Nephron progenitor cell (in vitro differentiated cells): ENCODE results near the gene PTPRQ.

Experiments used
- DNase-seq: peaks from one replicate; pipeline ENCODE4 v3.0.0; 2021
- H3K27ac Mint-ChIP-seq: 2 replicates; pipeline ENCODE4 v1.8.0; 2021; ENCODE audit warnings: mild to moderate bottlenecking, moderate library complexity, mixed read lengths
- H3K27me3 Mint-ChIP-seq: 2 replicates; pipeline ENCODE4 v1.8.0; 2021; ENCODE audit warnings: mild to moderate bottlenecking, low read depth, mixed read lengths; ENCODE audit not compliant: poor library complexity
- H3K36me3 Mint-ChIP-seq: 2 replicates; pipeline ENCODE4 v1.8.0; 2021; ENCODE audit warnings: low read depth, mixed read lengths
- H3K4me1 Mint-ChIP-seq: 2 replicates; pipeline ENCODE4 v1.8.0; 2021; ENCODE audit warnings: mixed read lengths
- H3K4me3 Mint-ChIP-seq: 2 replicates; pipeline ENCODE4 v1.8.0; 2021; ENCODE audit warnings: mild to moderate bottlenecking, moderate library complexity, mixed read lengths
- H3K9me3 Mint-ChIP-seq: 2 replicates; pipeline ENCODE4 v1.8.0; 2021; ENCODE audit warnings: mild to moderate bottlenecking, moderate library complexity, mixed read lengths
- CTCF ChIP-seq: fragments of 200-600 bp; sonication (generic); IDR thresholded peaks from 2 replicates; pipeline ENCODE4 v1.5.0; 2021; ENCODE audit warnings: antibody characterized with exemption

The PTPRQ gene

GRCh38 chr12:80484746-80485145, 40.7 kb downstream of the PTPRQ start:
- no peak for TF ChIP-seq CTCF
- Mint-ChIP-seq H3K27ac (no peak overlapping the region), H3K9me3 (no peaks in the 10 kb centered on the region), H3K4me3 (no peak overlapping the region), H3K36me3 (no peaks in the 10 kb centered on the region), H3K27me3 (no peaks in the 10 kb centered on the region), H3K4me1 (no peaks in the 10 kb centered on the region)
- no peak for DNase-seq

DNA sequence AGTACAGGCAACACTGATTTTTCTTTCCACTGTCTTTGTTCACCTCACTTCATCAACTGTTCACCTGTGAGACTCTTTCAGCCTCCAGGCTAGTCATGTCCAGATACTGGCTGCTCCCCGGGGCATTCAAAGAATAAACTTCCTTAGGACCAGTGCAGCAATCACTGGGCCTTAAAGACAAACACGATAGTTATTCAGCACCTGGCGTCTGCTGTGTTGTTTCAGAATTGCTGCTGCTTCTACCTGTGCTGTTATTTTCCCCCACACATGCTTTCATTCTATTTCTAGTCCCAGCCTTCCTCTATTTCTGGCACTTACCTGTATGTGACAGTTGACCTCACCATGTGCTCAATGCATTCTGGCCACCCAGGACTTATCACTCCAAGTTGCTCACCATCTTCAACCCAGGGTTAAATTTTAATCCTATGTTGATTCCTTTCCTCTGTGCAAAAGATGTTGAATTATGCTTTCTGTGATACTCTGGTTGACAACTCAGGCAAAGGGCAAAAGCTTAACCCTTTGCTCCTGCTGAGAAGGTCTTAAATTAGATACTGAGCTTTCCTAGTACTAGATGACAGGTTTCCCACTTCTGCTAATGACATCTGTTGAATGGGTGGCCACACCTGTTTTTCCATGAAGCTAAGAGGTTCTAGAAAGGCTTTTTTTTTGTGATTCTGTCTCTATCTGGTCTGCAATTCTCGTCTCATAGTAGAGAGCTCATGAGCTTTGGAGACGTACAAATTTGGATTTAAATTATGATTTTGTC, 41.4 kb downstream of the PTPRQ start:
- Mint-ChIP-seq H3K36me3 (no peaks in the 10 kb centered on the region), H3K27me3 (no peaks in the 10 kb centered on the region), H3K9me3 (no peaks in the 10 kb centered on the region), H3K4me1 (no peaks in the 10 kb centered on the region), H3K27ac (no peak overlapping the region), H3K4me3 (no peak overlapping the region)
- DNase-seq: no peak
- TF ChIP-seq CTCF: no peak

- no peaks in the 10 kb centered on the region for H3K27me3 Mint-ChIP-seq
- no peaks in the 10 kb centered on the region for H3K36me3 Mint-ChIP-seq
- no peak overlapping the region for H3K4me3 Mint-ChIP-seq
- no peak overlapping the region for H3K27ac Mint-ChIP-seq
- DNase-seq: no peak
- TF ChIP-seq CTCF: no peak
- no peaks in the 10 kb centered on the region for H3K9me3 Mint-ChIP-seq
- H3K4me1 Mint-ChIP-seq: peaks cover 5% of the 10 kb centered on the region
Observed at GRCh38 chr12:80490329-80490728, 46.3 kb downstream of the PTPRQ start.

DNA sequence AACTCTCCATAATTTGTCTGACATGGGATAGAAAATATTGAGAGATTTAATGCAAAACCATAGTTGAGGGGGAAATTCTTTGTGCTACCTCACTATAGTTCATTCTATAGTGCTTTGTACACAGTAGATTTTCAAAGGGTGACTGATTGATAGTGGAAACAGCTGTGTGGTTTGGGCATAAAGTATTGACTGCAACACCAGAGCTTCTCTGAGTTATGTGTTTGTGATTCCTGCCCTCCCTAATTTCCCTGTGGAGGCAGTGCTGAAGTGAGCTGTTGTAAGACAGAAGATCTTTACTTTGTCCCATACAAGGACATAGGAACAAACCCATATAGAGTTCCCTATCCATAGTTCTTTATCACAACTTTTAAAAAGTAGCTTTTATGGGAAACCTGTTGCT, 47.1 kb downstream of the PTPRQ start:
- no peaks in the 10 kb centered on the region for H3K36me3 Mint-ChIP-seq
- no peak overlapping the region for H3K4me3 Mint-ChIP-seq
- DNase-seq: no peak
- peaks cover 5% of the 10 kb centered on the region for H3K4me1 Mint-ChIP-seq
- no peaks in the 10 kb centered on the region for H3K27me3 Mint-ChIP-seq
- no peak for TF ChIP-seq CTCF
- H3K9me3 Mint-ChIP-seq: no peaks in the 10 kb centered on the region
- no peak overlapping the region for H3K27ac Mint-ChIP-seq

- Mint-ChIP-seq H3K27me3 (no peaks in the 10 kb centered on the region), H3K9me3 (no peaks in the 10 kb centered on the region), H3K4me1 (peaks cover 5% of the 10 kb centered on the region), H3K36me3 (no peaks in the 10 kb centered on the region), H3K27ac (no peak overlapping the region), H3K4me3 (no peak overlapping the region)
- DNase-seq: no peak
- TF ChIP-seq CTCF: no peak
Observed at GRCh38 chr12:80493466-80493865, 49.4 kb downstream of the PTPRQ start.

DNA sequence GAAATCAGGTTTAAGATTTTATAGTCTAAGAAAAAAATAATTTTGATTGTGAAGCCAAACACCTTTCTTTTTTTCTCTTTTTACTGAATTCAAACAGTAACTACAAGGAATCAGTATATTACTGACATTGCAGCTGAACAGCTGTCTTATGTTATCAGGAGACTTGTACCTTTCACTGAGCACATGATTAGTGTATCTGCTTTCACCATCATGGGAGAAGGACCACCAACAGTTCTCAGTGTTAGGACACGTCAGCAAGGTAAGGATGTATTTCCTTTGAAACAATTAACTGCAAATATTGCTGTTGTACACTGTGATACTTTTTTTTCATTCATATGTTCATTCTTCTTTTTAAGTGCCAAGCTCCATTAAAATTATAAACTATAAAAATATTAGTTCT, 50.8 kb downstream of the PTPRQ start:
- Mint-ChIP-seq H3K9me3 (no peaks in the 10 kb centered on the region), H3K27ac (no peak overlapping the region), H3K4me3 (no peak overlapping the region), H3K4me1 (peaks cover 5% of the 10 kb centered on the region), H3K27me3 (no peaks in the 10 kb centered on the region), H3K36me3 (no peaks in the 10 kb centered on the region)
- no peak for TF ChIP-seq CTCF
- DNase-seq: no peak
